ENCODE results near the gene ENTPD8.

Gene ENTPD8

GRCh38 chr9:137438591-137439157, 2.5 kb downstream of the ENTPD8 start:
- H3K4me1 ChIP-seq (ENCODE audit: insufficient read depth, poor library complexity, severe bottlenecking) = peaks cover 10% of the 10 kb centered on the region
- H3K27ac ChIP-seq (ENCODE audit: poor library complexity, severe bottlenecking) = no peak overlapping the region
- TF ChIP-seq, protein P1, sequence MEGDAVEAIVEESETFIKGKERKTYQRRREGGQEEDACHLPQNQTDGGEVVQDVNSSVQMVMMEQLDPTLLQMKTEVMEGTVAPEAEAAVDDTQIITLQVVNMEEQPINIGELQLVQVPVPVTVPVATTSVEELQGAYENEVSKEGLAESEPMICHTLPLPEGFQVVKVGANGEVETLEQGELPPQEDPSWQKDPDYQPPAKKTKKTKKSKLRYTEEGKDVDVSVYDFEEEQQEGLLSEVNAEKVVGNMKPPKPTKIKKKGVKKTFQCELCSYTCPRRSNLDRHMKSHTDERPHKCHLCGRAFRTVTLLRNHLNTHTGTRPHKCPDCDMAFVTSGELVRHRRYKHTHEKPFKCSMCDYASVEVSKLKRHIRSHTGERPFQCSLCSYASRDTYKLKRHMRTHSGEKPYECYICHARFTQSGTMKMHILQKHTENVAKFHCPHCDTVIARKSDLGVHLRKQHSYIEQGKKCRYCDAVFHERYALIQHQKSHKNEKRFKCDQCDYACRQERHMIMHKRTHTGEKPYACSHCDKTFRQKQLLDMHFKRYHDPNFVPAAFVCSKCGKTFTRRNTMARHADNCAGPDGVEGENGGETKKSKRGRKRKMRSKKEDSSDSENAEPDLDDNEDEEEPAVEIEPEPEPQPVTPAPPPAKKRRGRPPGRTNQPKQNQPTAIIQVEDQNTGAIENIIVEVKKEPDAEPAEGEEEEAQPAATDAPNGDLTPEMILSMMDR (IDR thresholded peaks at IDR 0.05; ENCODE audit: poor library complexity, severe bottlenecking) = no peak
- H3K27me3 ChIP-seq (ENCODE audit: insufficient read depth, poor library complexity, severe bottlenecking) = no peaks in the 10 kb centered on the region
- no peak for ATAC-seq (ENCODE audit: low read depth)
- no peaks in the 10 kb centered on the region for H3K36me3 ChIP-seq (ENCODE audit: low read depth)
- no peaks in the 10 kb centered on the region for H3K9me3 ChIP-seq (ENCODE audit: severe bottlenecking)
- no peak overlapping the region for H3K4me3 ChIP-seq (ENCODE audit: severe bottlenecking)
- peak; percentile 49 for DNase-seq (ENCODE audit: low spot score)

GRCh38 chr9:137437691-137438590, 3.2 kb downstream of the ENTPD8 start:
- peaks cover 10% of the 10 kb centered on the region for H3K4me1 ChIP-seq (ENCODE audit: insufficient read depth, poor library complexity, severe bottlenecking)
- ATAC-seq (ENCODE audit: low read depth) (no peak), DNase-seq (ENCODE audit: low spot score) (peak; percentile 61)
- no peaks in the 10 kb centered on the region for H3K36me3 ChIP-seq (ENCODE audit: low read depth)
- no peak overlapping the region for H3K27ac ChIP-seq (ENCODE audit: poor library complexity, severe bottlenecking)
- no peak overlapping the region for H3K4me3 ChIP-seq (ENCODE audit: severe bottlenecking)
- no peaks in the 10 kb centered on the region for H3K9me3 ChIP-seq (ENCODE audit: severe bottlenecking)
- H3K27me3 ChIP-seq (ENCODE audit: insufficient read depth, poor library complexity, severe bottlenecking) = no peaks in the 10 kb centered on the region
- TF ChIP-seq, protein P1 (IDR thresholded peaks at IDR 0.05; ENCODE audit: poor library complexity, severe bottlenecking) = no peak

GRCh38 chr9:137436761-137437600, 4.2 kb downstream of the ENTPD8 start:
- peak; percentile 68 for DNase-seq (ENCODE audit: low spot score)
- peaks cover 10% of the 10 kb centered on the region for H3K4me1 ChIP-seq (ENCODE audit: insufficient read depth, poor library complexity, severe bottlenecking)
- no peaks in the 10 kb centered on the region for H3K36me3 ChIP-seq (ENCODE audit: low read depth)
- H3K4me3 ChIP-seq (ENCODE audit: severe bottlenecking) = no peak overlapping the region
- no peaks in the 10 kb centered on the region for H3K9me3 ChIP-seq (ENCODE audit: severe bottlenecking)
- no peaks in the 10 kb centered on the region for H3K27me3 ChIP-seq (ENCODE audit: insufficient read depth, poor library complexity, severe bottlenecking)
- ATAC-seq (ENCODE audit: low read depth) = no peak
- H3K27ac ChIP-seq (ENCODE audit: poor library complexity, severe bottlenecking) = no peak overlapping the region
- TF ChIP-seq, protein P1 (IDR thresholded peaks at IDR 0.05; ENCODE audit: poor library complexity, severe bottlenecking) = no peak

- ATAC-seq (ENCODE audit: low read depth) (peak; percentile 89), DNase-seq (ENCODE audit: low spot score) (peak; percentile 86)
- Histone ChIP-seq H3K27ac (ENCODE audit: poor library complexity, severe bottlenecking) (no peak overlapping the region), H3K36me3 (ENCODE audit: low read depth) (no peaks in the 10 kb centered on the region), H3K4me1 (ENCODE audit: insufficient read depth, poor library complexity, severe bottlenecking) (peaks cover 10% of the 10 kb centered on the region), H3K27me3 (ENCODE audit: insufficient read depth, poor library complexity, severe bottlenecking) (no peaks in the 10 kb centered on the region), H3K4me3 (ENCODE audit: severe bottlenecking) (no peak overlapping the region), H3K9me3 (ENCODE audit: severe bottlenecking) (no peaks in the 10 kb centered on the region)
- TF ChIP-seq, protein P1 (IDR thresholded peaks at IDR 0.05; ENCODE audit: poor library complexity, severe bottlenecking) = no peak
These were observed 5.0 kb downstream of the ENTPD8 start for GRCh38 chr9:137435980-137436760.
